ENCODE data around the gene HOOK2.

GRCh38 chr19:12790628-12791344 is 15.4 kb upstream of the HOOK2 start:
- TF ChIP-seq PATZ1 (CRISPR knock-in tag; IDR thresholded peaks at IDR 0.05) (no peak), GMEB1 (CRISPR knock-in tag; IDR thresholded peaks at IDR 0.05; ENCODE audit: borderline replicate concordance) (no peak), ATF1 (CRISPR knock-in tag; IDR thresholded peaks at IDR 0.05) (no peak)

All from HepG2 (cell line).